Muscle of leg (tissue), 11 donors: ENCODE results near the gene PMM1. TPM values are rescaled to one million over a fixed set of nuclear protein-coding genes. Genes with fewer than 3 reads are reported as not detected.

Experiments used
- DNase-seq: peaks from one replicate; pipeline ENCODE4 v3.0.0; 2013
- H3K27ac ChIP-seq: one replicate; pipeline ENCODE4 v1.5.1; 2013; ENCODE audit warnings: mild to moderate bottlenecking, low read length, control low read depth
- H3K27me3 ChIP-seq: one replicate; pipeline ENCODE4 v1.6.1; 2013; ENCODE audit warnings: low read length; ENCODE audit not compliant: control insufficient read depth, insufficient read depth
- H3K36me3 ChIP-seq: one replicate; pipeline ENCODE4 v1.6.1; 2013; ENCODE audit warnings: low read length; ENCODE audit not compliant: control insufficient read depth, insufficient read depth
- H3K4me1 ChIP-seq: one replicate; pipeline ENCODE4 v1.6.1; 2013; ENCODE audit warnings: low read length; ENCODE audit not compliant: control insufficient read depth, insufficient read depth
- H3K4me3 ChIP-seq: one replicate; pipeline ENCODE4 v1.5.1; 2013; ENCODE audit warnings: low read length, control low read depth
- H3K9me3 ChIP-seq: replicated peaks from 2 replicates; pipeline ENCODE4 v1.6.1; 2013; ENCODE audit warnings: low read depth, low read length; ENCODE audit not compliant: control insufficient read depth
- WGBS: methylation state at CpG from one replicate; pipeline ENCODE4 v1.1.5; 2013; ENCODE audit warnings: missing lambda C conversion rate; ENCODE audit not compliant: insufficient coverage; 5-methylcytosine and 5-hydroxymethylcytosine counted together
- polyA plus RNA-seq, 8 donors: library from polyadenylated mRNA; unstranded; fragments of 120-200 nt; gene quantifications; one replicate each; pipeline versions ENCODE4 v1.2.1 to v1.2.3, GENCODE V29; 2013; ENCODE audit warnings: inconsistent platforms in 1 of 8, low replicate concordance in 1 of 8; ENCODE audit not compliant: insufficient read length in 8 of 8, insufficient read depth in 1 of 8
- total RNA-seq: library from RNA; stranded (reverse); fragments of 120-200 nt; gene quantifications from one replicate; pipeline ENCODE4 v1.2.4, GENCODE V29; 2013

The PMM1 gene
- total and polyA plus RNA-seq, 9 donors = 9.7 to 34.2 (median 26.2) TPM

- no peak overlapping the region for H3K4me3 ChIP-seq
- no peak for DNase-seq
- WGBS = 86% methylated on average over 2 of the region's 4 CpGs
- H3K9me3 ChIP-seq = no peaks in the 10 kb centered on the region
- no peak overlapping the region for H3K27ac ChIP-seq
- H3K4me1 ChIP-seq = peaks cover 15% of the 10 kb centered on the region
- H3K27me3 ChIP-seq = no peaks in the 10 kb centered on the region
- H3K36me3 ChIP-seq = peaks cover 24% of the 10 kb centered on the region
Observed at GRCh38 chr22:41542224-41542623, 47.4 kb downstream of the PMM1 start.

DNA sequence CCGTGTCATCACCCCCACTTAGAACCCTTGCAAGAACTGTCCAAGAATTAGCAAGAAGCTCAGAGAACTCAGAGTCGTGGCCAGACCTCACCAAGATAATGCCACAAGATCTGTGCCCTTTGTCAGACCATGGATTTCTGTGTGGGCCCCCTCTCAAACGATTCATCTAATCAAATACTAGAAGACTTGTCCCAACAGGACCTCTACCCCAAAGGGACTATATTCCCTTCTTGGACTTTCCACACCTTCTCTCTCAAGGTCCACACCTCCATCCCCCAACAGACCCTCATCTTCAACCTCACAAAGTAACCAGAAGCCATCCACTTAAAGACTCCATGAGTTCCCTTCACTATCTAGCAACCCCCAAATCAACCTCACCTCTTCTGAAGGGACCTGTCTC is 48.2 kb downstream of the PMM1 start:
- peaks cover 24% of the 10 kb centered on the region for H3K36me3 ChIP-seq
- WGBS = 84% methylated on average over 3 of the region's 3 CpGs
- H3K27ac ChIP-seq = no peak overlapping the region
- H3K4me1 ChIP-seq = peaks cover 15% of the 10 kb centered on the region
- no peak for DNase-seq
- H3K4me3 ChIP-seq = no peak overlapping the region
- H3K27me3 ChIP-seq = no peaks in the 10 kb centered on the region
- no peaks in the 10 kb centered on the region for H3K9me3 ChIP-seq

DNA sequence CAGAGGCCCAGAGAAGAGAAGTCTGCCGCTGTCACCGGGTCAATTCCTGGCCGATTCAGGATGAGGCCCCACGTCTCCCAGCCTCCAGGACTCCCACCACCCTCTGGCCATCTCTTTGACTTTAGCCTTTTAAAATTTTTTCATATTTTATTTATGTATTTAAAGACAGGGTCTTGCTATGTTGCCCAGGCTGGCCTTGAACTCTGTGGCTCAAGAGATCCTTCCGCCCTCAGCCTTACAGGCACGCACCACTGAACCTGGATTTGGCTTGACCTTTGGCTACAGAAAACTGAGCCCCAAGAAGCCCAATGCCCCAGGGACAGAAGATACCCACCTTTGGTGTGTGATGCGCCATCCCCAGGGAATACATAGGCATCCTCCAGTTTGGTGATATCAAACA is 49.3 kb downstream of the PMM1 start:
- H3K9me3 ChIP-seq = no peaks in the 10 kb centered on the region
- no peaks in the 10 kb centered on the region for H3K27me3 ChIP-seq
- peaks cover 24% of the 10 kb centered on the region for H3K36me3 ChIP-seq
- WGBS = 91% methylated on average over 3 of the region's 7 CpGs
- peaks cover 15% of the 10 kb centered on the region for H3K4me1 ChIP-seq
- H3K27ac ChIP-seq = no peak overlapping the region
- no peak for DNase-seq
- no peak overlapping the region for H3K4me3 ChIP-seq

DNA sequence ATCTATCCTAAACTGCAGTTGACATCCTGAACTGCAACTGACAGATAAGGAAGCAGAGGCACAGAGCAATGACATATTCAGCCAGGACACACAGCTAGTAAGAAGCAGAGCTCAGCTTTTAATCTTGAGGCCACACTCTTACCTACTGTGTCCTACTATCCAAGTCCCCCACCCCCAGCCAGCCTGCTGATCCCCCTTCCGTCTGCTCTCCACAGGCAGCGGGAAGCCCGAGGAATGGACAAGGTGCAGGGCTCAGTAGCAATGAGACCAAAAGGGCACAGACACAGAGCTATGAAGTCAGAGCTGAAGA is 49.7 kb downstream of the PMM1 start:
- peaks cover 12% of the 10 kb centered on the region for H3K4me1 ChIP-seq
- WGBS = 80% methylated on average over 2 of the region's 3 CpGs
- no peak for DNase-seq
- H3K27me3 ChIP-seq = no peaks in the 10 kb centered on the region
- no peak overlapping the region for H3K27ac ChIP-seq
- H3K36me3 ChIP-seq = peaks cover 24% of the 10 kb centered on the region
- no peaks in the 10 kb centered on the region for H3K9me3 ChIP-seq
- no peak overlapping the region for H3K4me3 ChIP-seq

GRCh38 chr22:41539146-41540005 is 50.3 kb downstream of the PMM1 start:
- Histone ChIP-seq H3K4me1 (peaks cover 10% of the 10 kb centered on the region), H3K27ac (no peak overlapping the region), H3K9me3 (no peaks in the 10 kb centered on the region), H3K36me3 (peaks cover 26% of the 10 kb centered on the region), H3K4me3 (no peak overlapping the region), H3K27me3 (no peaks in the 10 kb centered on the region)
- WGBS = 86% methylated on average over 5 of the region's 13 CpGs
- DNase-seq = no peak

DNA sequence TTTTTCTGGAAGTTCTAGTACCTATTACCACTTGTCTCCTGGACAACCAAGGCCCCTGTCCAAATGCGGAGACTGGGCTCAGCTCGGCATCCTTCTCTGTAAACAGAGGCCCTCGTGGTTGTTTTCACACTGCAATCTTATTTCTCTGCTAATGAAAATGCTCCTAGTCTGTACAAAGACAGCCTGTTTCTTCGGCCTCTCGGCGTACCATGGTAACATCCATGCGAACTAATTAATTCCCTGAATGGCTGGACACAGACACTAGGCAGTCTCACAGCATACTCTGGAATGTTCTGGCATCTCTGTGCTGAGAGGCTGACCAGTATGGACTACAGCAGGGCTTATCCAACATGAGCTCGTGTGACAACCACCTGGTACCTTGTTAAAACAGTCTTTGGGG is 51.1 kb downstream of the PMM1 start:
- Histone ChIP-seq H3K27me3 (no peaks in the 10 kb centered on the region), H3K4me3 (no peak overlapping the region), H3K4me1 (peaks cover 10% of the 10 kb centered on the region), H3K9me3 (no peaks in the 10 kb centered on the region), H3K27ac (no peak overlapping the region), H3K36me3 (peaks cover 31% of the 10 kb centered on the region)
- WGBS = 87% methylated on average over 8 of the region's 8 CpGs
- no peak for DNase-seq

- no peak overlapping the region for H3K27ac ChIP-seq
- no peak for DNase-seq
- H3K27me3 ChIP-seq = no peaks in the 10 kb centered on the region
- no peak overlapping the region for H3K4me3 ChIP-seq
- no peaks in the 10 kb centered on the region for H3K9me3 ChIP-seq
- peaks cover 41% of the 10 kb centered on the region for H3K36me3 ChIP-seq
- WGBS = 92% methylated on average over 2 of the region's 3 CpGs
- H3K4me1 ChIP-seq = peaks cover under 1% of the 10 kb centered on the region
Observed at GRCh38 chr22:41537203-41537602, 52.4 kb downstream of the PMM1 start.

DNA sequence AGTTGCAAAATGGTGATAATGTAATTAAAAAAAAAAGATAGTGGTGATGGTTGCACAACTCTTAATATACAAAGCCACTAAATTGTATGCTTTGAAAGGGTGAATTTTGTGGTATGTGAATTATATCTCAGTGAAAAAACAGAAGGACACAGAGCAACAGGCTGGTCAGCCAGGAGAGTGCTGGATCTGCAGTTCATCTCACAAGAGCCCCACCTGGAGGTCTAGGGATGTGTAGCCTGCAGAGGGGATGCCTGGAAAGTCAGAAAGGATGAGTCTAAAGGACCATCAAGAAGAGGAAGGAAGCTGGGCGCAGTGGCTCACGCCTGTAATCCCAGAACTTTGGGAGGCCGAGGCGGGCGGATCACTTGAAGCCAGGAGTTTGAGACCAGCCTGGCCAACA is 54.4 kb downstream of the PMM1 start:
- Histone ChIP-seq H3K36me3 (peaks cover 52% of the 10 kb centered on the region), H3K4me1 (no peaks in the 10 kb centered on the region), H3K9me3 (no peaks in the 10 kb centered on the region), H3K27ac (no peak overlapping the region), H3K4me3 (no peak overlapping the region), H3K27me3 (no peaks in the 10 kb centered on the region)
- WGBS = 83% methylated on average over 1 of the region's 5 CpGs
- no peak for DNase-seq

GRCh38 chr22:41534219-41534618 is 55.4 kb downstream of the PMM1 start:
- DNase-seq = no peak
- Histone ChIP-seq H3K27ac (no peak overlapping the region), H3K27me3 (no peaks in the 10 kb centered on the region), H3K4me3 (no peak overlapping the region), H3K36me3 (peaks cover 53% of the 10 kb centered on the region), H3K9me3 (no peaks in the 10 kb centered on the region), H3K4me1 (no peaks in the 10 kb centered on the region)
- 88% methylated on average over 5 of the region's 8 CpGs for WGBS

- Histone ChIP-seq H3K9me3 (no peaks in the 10 kb centered on the region), H3K4me3 (no peak overlapping the region), H3K27me3 (no peaks in the 10 kb centered on the region), H3K27ac (no peak overlapping the region), H3K4me1 (no peaks in the 10 kb centered on the region), H3K36me3 (peaks cover 59% of the 10 kb centered on the region)
- peak; percentile 59 for DNase-seq
- WGBS = 61% methylated on average over 19 of the region's 19 CpGs
Observed at GRCh38 chr22:41532908-41533825, 56.5 kb downstream of the PMM1 start.
